HS-5 (cell line): Measurements from ENCODE around the gene GRM8.

Experiments used
- DNase-seq: peaks from one replicate; pipeline ENCODE4 v3.0.0-alpha.2; 2012; ENCODE audit warnings: low read depth

Gene GRM8

DNA sequence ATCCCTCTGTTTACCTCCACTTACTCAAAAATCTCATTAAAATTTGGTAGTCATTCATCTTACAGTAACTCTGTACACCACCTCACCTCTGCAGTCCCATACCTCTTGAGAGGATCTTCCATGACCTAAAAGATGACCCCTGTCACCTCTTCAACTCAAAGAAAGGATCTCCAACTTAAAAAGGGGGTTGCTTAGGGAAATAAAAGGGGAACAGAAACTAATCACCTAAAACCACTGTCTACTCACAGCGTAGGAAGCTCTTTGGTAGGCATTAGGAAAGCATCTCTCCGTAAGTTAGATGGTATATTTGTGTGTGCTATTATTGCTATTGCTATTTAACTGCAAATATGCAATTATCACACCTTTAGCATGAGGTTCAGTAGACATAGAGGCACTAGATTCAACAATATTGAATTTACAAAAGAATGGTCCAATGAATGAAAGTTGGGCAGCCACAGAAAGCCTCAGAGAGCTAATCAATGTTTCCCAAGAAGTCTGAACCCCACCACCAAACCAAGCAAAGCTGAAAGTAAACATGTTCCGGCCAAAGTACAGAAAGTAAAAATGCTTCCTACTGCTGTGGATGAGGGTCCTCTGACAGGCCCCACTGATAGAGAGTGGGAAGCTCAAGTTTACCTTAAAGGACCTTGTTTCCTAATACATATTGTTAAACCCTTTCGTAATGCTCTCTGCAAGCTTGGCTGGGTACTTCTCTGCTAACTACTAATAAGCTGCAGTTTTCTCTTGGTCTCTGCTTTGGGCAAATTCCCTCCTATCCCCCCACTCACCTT lies 105.8 kb downstream of the GRM8 start:
- DNase-seq = no peak

- DNase-seq = no peak
Observed at GRCh38 chr7:127137146-127137545, 115.6 kb downstream of the GRM8 start.

DNA sequence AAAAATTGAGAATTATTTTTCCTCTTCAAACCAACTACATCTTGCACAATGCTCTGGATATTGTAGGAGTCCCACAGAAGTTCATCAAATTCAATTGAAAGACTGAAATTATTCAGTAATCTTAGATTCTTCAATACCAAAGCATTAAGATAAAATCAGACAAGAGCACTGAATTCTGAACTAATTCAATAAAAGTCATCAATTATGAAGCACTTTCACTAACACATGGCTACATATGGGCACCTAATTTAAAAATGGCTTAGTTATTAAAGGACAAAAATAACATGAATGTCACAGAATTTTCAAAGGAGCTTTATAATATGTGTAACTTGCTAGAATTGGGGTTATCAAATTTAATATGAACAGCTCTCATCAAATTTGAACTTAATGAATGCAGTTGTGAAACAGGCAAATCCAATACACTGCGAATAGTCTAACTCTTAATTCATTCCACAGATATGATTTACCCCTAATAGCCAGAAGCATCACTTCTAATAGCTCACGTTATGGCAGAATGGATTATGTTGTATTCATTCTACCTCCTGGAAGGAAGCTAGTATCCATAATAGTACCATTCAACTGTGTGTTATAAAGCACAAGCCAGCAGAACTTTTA lies 116.8 kb downstream of the GRM8 start:
- no peak for DNase-seq

- no peak for DNase-seq
Observed at GRCh38 chr7:127123220-127123619, 129.5 kb downstream of the GRM8 start.

DNA sequence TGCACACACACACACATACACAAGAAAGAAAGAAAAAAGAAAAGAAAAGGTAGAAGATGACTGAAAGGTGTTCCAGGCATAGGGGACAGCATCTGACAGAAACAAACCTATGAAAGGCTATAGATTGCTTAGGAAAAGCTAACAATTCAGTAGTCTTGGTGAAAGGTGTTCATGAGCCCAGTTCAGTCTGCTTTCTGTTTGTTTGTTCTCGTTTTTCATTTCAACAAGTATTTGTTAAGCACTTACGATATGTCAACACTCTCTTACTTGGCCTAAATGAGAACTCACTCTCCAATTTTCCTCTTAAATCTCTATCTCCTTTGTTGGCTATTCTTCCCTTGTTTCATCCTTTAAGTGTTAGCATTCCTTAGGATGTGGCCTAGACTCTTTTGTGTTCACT lies 133.2 kb downstream of the GRM8 start:
- no peak for DNase-seq

DNA sequence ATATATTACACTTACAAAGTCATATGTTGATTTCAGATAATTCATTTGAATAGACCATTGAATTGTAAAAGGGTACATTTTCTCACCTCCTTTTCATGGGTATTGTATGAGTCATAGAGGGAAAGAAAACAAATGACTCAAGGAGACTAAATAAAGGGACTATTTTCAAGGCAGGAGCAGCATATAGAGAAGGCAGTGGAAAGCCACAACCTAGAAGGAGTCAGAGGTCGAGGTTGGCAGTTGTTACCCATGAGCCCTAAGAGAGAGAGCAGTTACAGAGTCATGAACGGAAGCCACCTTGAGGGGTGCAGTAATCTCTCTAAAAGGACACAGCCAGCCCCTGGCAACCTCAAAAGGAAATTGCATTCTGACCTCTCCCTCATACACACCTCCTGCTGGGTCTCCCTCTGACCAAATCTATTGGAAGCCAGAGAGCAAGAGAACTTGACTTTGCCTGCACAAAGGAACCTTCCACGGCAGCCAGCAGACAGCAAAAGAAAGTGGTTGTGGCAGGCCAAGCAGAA lies 137.9 kb downstream of the GRM8 start:
- no peak for DNase-seq

DNA sequence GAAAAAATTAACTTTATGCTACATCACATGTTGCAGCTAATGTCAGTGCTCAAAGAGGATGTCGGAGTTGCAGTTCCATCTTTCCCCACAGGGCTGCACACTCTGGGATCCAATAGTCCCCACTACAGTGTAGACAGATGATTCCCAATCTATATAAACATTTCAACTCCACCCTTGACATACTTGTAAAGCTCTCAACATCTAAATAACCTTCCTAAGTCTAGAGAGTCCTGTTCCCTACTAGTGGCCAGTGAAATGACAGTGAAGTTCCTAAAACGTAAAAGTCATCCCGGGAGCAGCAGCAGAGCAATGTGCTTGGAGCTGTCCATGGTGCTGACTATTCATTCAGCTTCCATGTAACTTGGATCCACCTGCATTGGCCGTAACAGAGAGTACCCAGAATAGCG lies 145.1 kb downstream of the GRM8 start:
- DNase-seq = peak; percentile 6

DNA sequence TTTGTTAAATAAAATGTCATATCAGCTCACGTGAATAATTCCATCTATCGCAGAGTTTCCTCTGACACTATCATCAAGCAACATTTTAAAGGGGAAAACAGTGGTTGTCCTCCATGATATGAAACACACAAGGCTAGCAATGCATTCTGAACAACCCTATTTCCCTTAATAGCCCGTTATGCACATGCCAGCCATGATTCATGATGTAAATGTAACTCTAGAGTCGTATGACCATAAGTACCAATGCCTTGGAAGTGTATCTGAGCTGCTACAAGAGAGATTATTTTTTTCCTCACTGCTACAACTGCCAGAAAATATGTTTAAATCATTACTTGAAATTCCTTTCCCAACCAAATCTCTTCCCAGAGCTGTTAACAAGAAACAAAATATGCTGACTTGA lies 159.4 kb downstream of the GRM8 start:
- no peak for DNase-seq

DNA sequence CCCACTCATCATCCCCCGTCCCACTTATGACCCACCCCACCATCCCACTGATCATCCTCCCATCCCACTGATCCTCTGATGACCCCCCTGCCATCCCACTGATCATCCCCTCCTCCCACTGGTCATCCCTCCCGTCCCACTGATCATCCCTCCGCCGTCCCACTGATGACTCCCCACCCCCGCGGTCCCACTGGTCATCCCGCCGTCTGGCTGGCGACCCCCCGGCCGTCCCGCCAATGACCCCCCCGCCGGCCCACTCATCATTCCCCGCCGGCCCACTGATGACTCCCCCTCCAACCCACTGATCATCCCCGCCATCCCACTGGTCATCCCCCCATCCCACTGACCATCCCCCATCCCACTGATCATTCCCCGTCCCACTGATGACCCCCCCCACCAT lies 161.1 kb downstream of the GRM8 start:
- DNase-seq = no peak

DNA sequence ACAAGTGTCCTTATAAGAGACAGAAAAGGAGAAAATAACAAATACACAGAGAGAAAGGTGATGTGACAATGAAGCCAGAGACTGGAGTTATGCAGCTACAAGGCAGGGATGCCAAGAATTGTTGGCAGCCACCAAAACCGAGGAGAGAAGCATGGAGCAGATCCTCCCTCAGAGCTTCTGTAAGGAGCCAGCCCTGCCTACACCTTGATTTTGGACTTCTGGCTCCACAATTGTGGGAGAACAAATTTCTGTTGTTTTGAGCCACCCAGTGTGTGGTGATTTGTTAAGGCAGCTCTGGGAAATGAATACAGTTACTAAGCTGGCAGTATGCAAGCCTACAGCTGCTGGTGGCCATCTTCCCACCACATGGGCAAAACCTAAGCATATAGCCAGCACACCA lies 163.6 kb downstream of the GRM8 start:
- no peak for DNase-seq

GRCh38 chr7:127081539-127081938 lies 171.2 kb downstream of the GRM8 start:
- no peak for DNase-seq

- no peak for DNase-seq
Observed at GRCh38 chr7:127080576-127080975, 172.2 kb downstream of the GRM8 start.

- DNase-seq = no peak
Observed at GRCh38 chr7:127066974-127067373, 185.8 kb downstream of the GRM8 start.

GRCh38 chr7:127059475-127059874 lies 193.3 kb downstream of the GRM8 start:
- no peak for DNase-seq

- no peak for DNase-seq
Observed at GRCh38 chr7:127057918-127058317, 194.8 kb downstream of the GRM8 start.

DNA sequence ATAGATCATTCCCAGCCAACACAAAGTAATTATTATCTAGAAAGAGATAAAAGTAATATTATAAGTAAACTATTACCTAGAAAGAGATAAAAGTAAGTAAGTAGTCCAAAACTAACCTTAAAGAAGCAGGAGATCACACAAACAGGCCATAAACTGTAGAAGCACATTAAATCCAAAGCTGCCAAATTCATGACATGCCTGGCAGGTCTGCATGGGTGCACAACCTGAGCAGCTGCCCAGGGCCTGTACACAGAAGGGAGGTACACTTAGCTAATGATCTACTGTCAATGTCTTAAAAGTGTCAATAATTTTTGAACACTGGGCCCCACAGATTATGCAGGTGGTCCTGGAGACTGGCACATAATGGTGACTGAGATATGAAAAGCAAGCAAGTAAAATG lies 196.5 kb downstream of the GRM8 start:
- no peak for DNase-seq

DNA sequence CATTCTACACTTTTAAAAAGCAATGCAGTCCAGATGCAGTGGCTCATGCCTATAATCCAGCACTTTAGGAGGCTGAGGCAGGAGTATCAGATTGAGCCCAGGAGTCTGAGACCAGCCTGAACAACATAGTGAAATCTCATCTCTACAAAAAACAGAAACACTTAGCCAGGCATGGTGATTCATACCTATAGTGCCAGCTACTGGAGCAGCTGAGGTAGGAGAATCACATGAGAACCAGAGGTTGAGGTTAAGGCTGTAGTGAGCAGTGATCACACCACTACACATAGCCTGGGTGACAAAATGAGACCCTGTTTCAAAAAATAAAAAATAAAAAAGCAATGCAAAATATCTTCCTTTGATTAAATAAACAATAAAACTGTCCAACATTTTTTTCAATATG lies 205.2 kb downstream of the GRM8 start:
- DNase-seq = no peak

- DNase-seq = no peak
Observed at GRCh38 chr7:127041689-127042452, 210.9 kb downstream of the GRM8 start.

GRCh38 chr7:127040042-127040441 lies 212.7 kb downstream of the GRM8 start:
- DNase-seq = no peak

DNA sequence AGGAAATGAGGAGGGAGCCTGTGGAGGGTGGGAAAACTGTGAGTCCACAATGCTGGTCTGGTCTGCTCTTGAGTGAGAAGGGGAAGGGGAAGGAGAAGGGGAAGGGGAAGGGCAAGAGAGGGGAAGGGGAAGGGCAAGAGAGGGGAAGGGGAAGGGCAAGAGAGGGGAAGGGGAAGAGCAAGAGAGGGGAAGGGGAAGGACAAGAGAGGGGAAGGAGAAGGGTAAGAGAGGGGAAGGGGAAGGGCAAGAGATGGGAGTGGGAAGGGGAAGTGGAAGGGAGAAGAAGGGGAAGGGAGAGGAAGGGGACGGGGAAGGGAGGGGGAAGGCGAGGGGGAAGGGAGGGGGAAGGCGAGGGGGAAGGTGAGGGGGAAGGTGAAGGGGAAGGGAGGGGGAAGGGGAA lies 213.2 kb downstream of the GRM8 start:
- no peak for DNase-seq

DNA sequence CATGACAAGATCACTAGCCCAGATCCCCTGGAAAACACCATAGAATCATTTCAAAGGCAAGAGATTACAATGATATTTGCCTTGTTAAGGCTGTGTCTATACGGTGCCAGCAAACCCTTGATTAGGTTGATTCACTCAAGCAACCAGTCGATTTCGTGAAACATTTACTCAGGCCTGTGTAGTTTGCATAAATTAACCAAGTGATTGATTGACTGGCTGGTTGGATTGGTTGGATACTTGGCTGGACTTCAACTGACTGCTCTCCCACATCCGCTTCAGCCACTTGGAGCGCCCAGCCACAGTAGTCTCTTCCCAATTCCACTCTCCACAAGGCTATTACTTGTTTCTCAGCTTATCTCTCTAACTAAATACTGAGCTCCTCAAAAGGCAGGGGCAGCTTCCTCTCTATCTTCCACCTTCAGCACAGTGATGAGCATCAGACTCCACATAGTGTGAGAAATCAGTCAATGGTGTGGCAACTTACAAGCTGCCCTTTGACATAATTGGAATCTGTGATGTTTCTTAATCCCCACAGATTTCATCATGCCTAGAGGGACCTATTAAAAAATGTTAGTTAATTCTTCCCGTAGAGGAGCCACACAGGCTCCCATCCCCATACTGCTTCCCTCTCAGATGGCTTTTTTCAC lies 217.4 kb downstream of the GRM8 start:
- no peak for DNase-seq

DNA sequence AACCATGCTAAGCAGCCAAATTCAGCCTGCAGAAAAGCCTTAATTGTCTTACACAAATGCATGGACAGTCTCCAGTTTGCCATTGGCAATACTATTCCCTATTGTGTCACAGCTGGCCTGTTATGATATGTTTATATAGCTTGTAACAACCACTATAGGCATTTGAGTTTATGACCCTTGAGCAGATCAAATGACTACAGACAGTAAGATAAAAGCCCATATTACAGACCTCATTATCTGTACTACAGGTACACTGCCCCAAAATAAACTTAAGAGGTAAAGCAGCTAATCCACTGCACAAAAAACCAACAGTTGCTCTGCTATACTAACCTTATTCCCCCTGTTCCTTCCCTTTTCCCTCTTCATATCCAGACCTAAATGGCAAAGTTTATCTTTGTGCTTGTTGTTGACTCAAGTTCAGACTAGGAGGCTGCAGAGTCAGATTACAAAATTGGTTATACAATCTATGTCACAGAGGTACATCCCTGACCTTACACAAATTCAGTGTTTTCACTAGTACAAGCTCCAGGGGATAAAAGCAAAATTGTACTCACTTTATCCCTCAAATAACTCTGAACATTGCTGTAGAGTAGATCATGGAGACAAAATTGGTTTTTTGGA lies 218.4 kb downstream of the GRM8 start:
- DNase-seq = no peak
